BLaER1 treated with 17β-estradiol and CSF1 and Interleukin-3, amounts not matched to agents 10 nM and 100 nM (cell line): Measurements from ENCODE around the gene OSCP1.

Experiments
- H3K27ac ChIP-seq, 11 experiments: shearing (Covaris generic); formaldehyde crosslinking; 2 replicates each; pipeline ENCODE4 v1.8.1; 2022
- H3K27me3 ChIP-seq, 11 experiments: shearing (Covaris generic); formaldehyde crosslinking; 2 replicates each; pipeline ENCODE4 v1.8.1; 2022
- H3K36me3 ChIP-seq, 11 experiments: shearing (Covaris generic); formaldehyde crosslinking; 2 replicates each; pipeline ENCODE4 v1.8.1; 2022
- H3K4me1 ChIP-seq, 10 experiments: shearing (Covaris generic); formaldehyde crosslinking; 2 replicates each; pipeline ENCODE4 v1.8.1; 2022
- H3K4me2 ChIP-seq, 11 experiments: shearing (Covaris generic); formaldehyde crosslinking; 2 replicates each; pipeline ENCODE4 v1.8.1; 2022
- H3K4me3 ChIP-seq, 10 experiments: shearing (Covaris generic); formaldehyde crosslinking; 2 replicates each; pipeline ENCODE4 v1.8.1; 2022
- H3K9ac ChIP-seq, 11 experiments: shearing (Covaris generic); formaldehyde crosslinking; 2 replicates each; pipeline ENCODE4 v1.8.1; 2022
- H3K9me3 ChIP-seq, 11 experiments: shearing (Covaris generic); formaldehyde crosslinking; replicated peaks in 1 of 11; 2 replicates each; pipeline ENCODE4 v1.8.1; 2022
- H4K20me1 ChIP-seq, 11 experiments: shearing (Covaris generic); formaldehyde crosslinking; 2 replicates each; pipeline ENCODE4 v1.8.1; 2022
- Cebpa-rat ChIP-seq, 11 experiments: shearing (Covaris generic); IDR thresholded peaks; 2 replicates each; pipeline ENCODE4 v1.8.1; 2022

The OSCP1 gene

GRCh38 chr1:36369061-36369861, 81.0 kb downstream of the OSCP1 start:
- Histone ChIP-seq H3K4me1 (peaks cover 92 to 100% (median 99%) of the 10 kb centered on the region in 10 experiments), H3K9ac (peak overlapping the region in 7 of 11 experiments; percentile 6 to 37 (median 18); a peak in 4 of 22 replicates), H3K4me3 (no peak overlapping the region)

More at GRCh38 chr1:36369061-36369861, 81.0 kb downstream of the OSCP1 start:
- no peak for TF ChIP-seq Cebpa-rat (IDR thresholded peaks at IDR 0.05)
- Histone ChIP-seq H3K9me3 (no peaks in the 10 kb centered on the region), H3K4me2 (peak overlapping the region; percentile 20 to 96 (median 92)), H3K27me3 (no peaks in the 10 kb centered on the region), H3K36me3 (peaks cover 0 to 22% (median 12%) of the 10 kb centered on the region in 11 experiments; a peak in 12 of 22 replicates), H4K20me1 (peaks cover 0 to 56% (median 20%) of the 10 kb centered on the region in 11 experiments; a peak in 14 of 22 replicates), H3K27ac (peak overlapping the region in 8 of 11 experiments; percentile 24 to 89 (median 41); a peak in 11 of 22 replicates)
